H1 (cell line): ENCODE measurements around the gene CYB5R2. TPM values are rescaled to one million over a fixed set of nuclear protein-coding genes. Genes with fewer than 3 reads are reported as not detected.

ENCODE experiments used
- POLR2A ChIP-seq, 2 experiments: IDR thresholded peaks; 1 replicate in 1 of 2; 2 replicates in 1 of 2; pipeline ENCODE4 v1.6.1; 2011; ENCODE audit warnings: low read depth in 2 of 2, low read length in 2 of 2, mild to moderate bottlenecking in 2 of 2; ENCODE audit errors: control extremely low read depth in 1 of 2
- TAF1 ChIP-seq: IDR thresholded peaks from 2 replicates; pipeline ENCODE4 v1.6.1; 2011; ENCODE audit warnings: mild to moderate bottlenecking, low read depth, low read length
- polyA plus RNA-seq, 7 experiments: library from polyadenylated mRNA; depleted of rRNA in 3 of 7; stranded (reverse) in 5 of 7; unstranded in 2 of 7; fragments of >200 nt in 5 of 7; fragments of 200-250 nt in 2 of 7; gene quantifications; 1 replicate in 5 of 7; 2 replicates in 1 of 7; 4 replicates in 1 of 7; pipeline versions ENCODE4 v1.2.1 to v1.2.3, GENCODE V29; 2011 to 2013; ENCODE audit warnings: missing spikeins in 2 of 7, mixed read lengths in 2 of 7
- total RNA-seq: library from RNA; stranded (reverse); fragmentation: NEBNext Ultra II Directional; extraction: Animal tissue kit (Norgen Biotek cat#: 25700); gene quantifications from 2 replicates; pipeline ENCODE4 v1.2.1, GENCODE V29; 2021

CYB5R2 gene
- total and polyA plus RNA-seq, 2 of the 8 experiments (the other 6 are each of a cell fraction or from before 2014, with no cell fraction given), result 53.0 to 55.9 TPM

GRCh38 chr11:7668911-7669310, 4.4 kb downstream of the CYB5R2 start (continued):
- no peak for TF ChIP-seq TAF1
- no peak for TF ChIP-seq POLR2A (IDR thresholded peaks at IDR 0.05; ENCODE audit: control extremely low read depth in 1 of 2, low read depth in 2 of 2, low read length in 2 of 2)
